Thyroid gland (tissue), 4 donors: ENCODE measurements around the gene PRMT7.

Experiments used
- CTCF ChIP-seq, 6 experiments: fragments of 200-600 bp in 3 of 6; fragments of 450-650 bp in 3 of 6; sonication (generic) in 3 of 6; IDR thresholded peaks; one replicate each; pipeline ENCODE4 v1.5.1; 2016 to 2019; ENCODE audit warnings: antibody characterized with exemption in 6 of 6, mild to moderate bottlenecking in 2 of 6, inconsistent platforms in 1 of 6, moderate library complexity in 1 of 6
- POLR2A ChIP-seq, 2 donors: fragments of 450-650 bp; IDR thresholded peaks; one replicate each; pipeline ENCODE4 v1.6.1; 2017; ENCODE audit warnings: antibody characterized with exemption in 2 of 2, mild to moderate bottlenecking in 2 of 2, moderate library complexity in 1 of 2

- no peak for TF ChIP-seq CTCF (IDR thresholded peaks at IDR 0.05)
- no peak for TF ChIP-seq POLR2A (IDR thresholded peaks at IDR 0.05)
These were observed 76.5 kb downstream of the PRMT7 start for GRCh38 chr16:68387301-68387700.
